Neutrophil (primary cell): ENCODE results near the gene SHQ1.

Experiments used
- H3K27ac ChIP-seq: fragments of 200-600 bp; sonication (generic); 2 replicates; pipeline ENCODE4 v1.5.1; 2016; ENCODE audit warnings: mild to moderate bottlenecking, moderate library complexity
- H3K27me3 ChIP-seq: fragments of 200-600 bp; sonication (generic); 2 replicates; pipeline ENCODE4 v1.6.0; 2016; ENCODE audit warnings: mild to moderate bottlenecking
- H3K36me3 ChIP-seq: fragments of 200-600 bp; sonication (generic); 2 replicates; pipeline ENCODE4 v1.5.1; 2017
- H3K4me1 ChIP-seq, 2 experiments: fragments of 200-600 bp in 1 of 2; sonication (generic) in 1 of 2; 1 replicate in 1 of 2; 2 replicates in 1 of 2; pipeline versions ENCODE4 v1.5.1 to v1.6.1; 2013 to 2016; ENCODE audit warnings: low read depth in 1 of 2, low read length in 1 of 2, mild to moderate bottlenecking in 1 of 2, moderate library complexity in 1 of 2; ENCODE audit not compliant: control insufficient read depth in 1 of 2, insufficient read depth in 1 of 2
- H3K4me3 ChIP-seq, 2 experiments: fragments of 200-600 bp in 1 of 2; sonication (generic) in 1 of 2; 1 replicate in 1 of 2; 2 replicates in 1 of 2; pipeline ENCODE4 v1.5.1; 2013 to 2016; ENCODE audit warnings: low read depth in 1 of 2, low read length in 1 of 2, mild to moderate bottlenecking in 1 of 2, moderate library complexity in 1 of 2
- H3K9me3 ChIP-seq: fragments of 200-600 bp; sonication (generic); 2 replicates; pipeline ENCODE4 v1.5.1; 2016
- CTCF ChIP-seq: fragments of 200-600 bp; sonication (generic); IDR thresholded peaks from 2 replicates; pipeline ENCODE4 v1.5.1; 2016; ENCODE audit warnings: antibody characterized with exemption

The SHQ1 gene

DNA sequence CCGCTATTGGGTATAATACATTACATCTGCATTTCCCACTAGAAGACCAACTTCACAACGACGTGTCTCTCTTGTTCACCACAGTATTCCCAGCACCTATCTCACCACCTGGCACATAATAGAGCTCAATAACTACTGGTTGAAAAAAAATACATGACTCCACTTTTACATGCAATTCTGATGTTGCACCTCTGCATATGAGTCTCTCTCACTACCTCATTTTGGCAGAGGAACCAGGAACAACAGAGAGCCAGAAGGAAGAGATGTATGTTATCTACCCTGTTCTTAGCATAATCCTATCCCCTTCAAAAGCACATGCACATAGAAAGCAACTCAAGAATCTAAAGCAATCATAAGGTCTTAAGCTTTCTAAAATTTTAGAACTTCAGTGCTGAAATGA is 61.6 kb downstream of the SHQ1 start:
- H3K27me3 ChIP-seq = no peaks in the 10 kb centered on the region
- no peak overlapping the region for H3K27ac ChIP-seq
- H3K9me3 ChIP-seq = no peaks in the 10 kb centered on the region
- no peaks in the 10 kb centered on the region for H3K36me3 ChIP-seq
- H3K4me1 ChIP-seq = no peaks in the 10 kb centered on the region
- no peak for TF ChIP-seq CTCF
- no peak overlapping the region for H3K4me3 ChIP-seq

GRCh38 chr3:72784226-72784625 is 64.0 kb downstream of the SHQ1 start:
- Histone ChIP-seq H3K27me3 (no peaks in the 10 kb centered on the region), H3K4me3 (no peak overlapping the region), H3K27ac (no peak overlapping the region), H3K4me1 (no peaks in the 10 kb centered on the region), H3K9me3 (no peaks in the 10 kb centered on the region), H3K36me3 (no peaks in the 10 kb centered on the region)
- TF ChIP-seq CTCF = no peak

DNA sequence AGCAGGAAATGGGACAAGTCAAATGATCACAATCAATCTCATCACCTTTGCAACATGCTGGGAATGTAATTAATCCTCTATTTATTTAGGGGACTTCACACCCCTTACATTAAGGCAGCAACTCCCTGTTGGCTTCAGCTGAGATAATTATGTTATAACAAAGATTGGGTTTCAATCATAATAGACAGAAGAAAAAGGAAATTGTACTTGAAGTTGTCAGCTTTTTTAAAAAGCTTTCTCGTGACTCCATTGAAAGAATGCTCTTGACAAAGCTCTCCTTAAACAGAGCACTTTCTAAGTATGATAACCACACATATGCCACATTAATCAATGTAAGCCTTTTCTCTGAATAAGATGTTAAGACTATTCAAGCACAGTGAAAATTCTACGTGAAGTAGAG is 65.7 kb downstream of the SHQ1 start:
- H3K4me1 ChIP-seq = no peaks in the 10 kb centered on the region
- H3K27ac ChIP-seq = no peak overlapping the region
- no peaks in the 10 kb centered on the region for H3K27me3 ChIP-seq

GRCh38 chr3:72769758-72770540 is 78.3 kb downstream of the SHQ1 start:
- Histone ChIP-seq H3K4me3 (no peak overlapping the region), H3K9me3 (no peaks in the 10 kb centered on the region), H3K4me1 (no peaks in the 10 kb centered on the region), H3K36me3 (no peaks in the 10 kb centered on the region), H3K27ac (no peak overlapping the region), H3K27me3 (no peaks in the 10 kb centered on the region)
- TF ChIP-seq CTCF = no peak

More for the DNA sequence above, 65.7 kb downstream of the SHQ1 start:
- no peak overlapping the region for H3K4me3 ChIP-seq
- H3K9me3 ChIP-seq = no peaks in the 10 kb centered on the region
- no peaks in the 10 kb centered on the region for H3K36me3 ChIP-seq
- TF ChIP-seq CTCF = no peak

DNA sequence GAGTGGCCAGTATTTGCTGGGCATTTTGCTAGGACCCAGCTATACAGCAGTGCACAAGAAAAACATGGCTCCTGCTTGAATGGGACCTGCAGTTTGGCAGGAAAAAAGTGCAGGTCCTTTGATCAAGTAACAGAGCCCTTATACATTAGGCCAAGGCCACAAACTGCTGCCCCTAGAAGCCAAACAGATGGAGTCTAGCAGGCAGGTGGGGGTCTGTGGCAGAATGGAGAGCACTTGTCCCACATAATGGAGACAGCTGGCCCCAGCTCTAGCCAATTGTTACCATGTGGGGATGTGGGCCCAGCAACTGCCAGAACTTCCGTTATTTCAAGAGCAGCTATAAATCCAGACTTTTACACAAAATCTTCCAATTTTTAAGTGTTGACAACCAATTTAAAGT is 79.3 kb downstream of the SHQ1 start:
- H3K27ac ChIP-seq = no peak overlapping the region
- TF ChIP-seq CTCF = no peak
- H3K9me3 ChIP-seq = no peaks in the 10 kb centered on the region
- no peaks in the 10 kb centered on the region for H3K27me3 ChIP-seq
- no peaks in the 10 kb centered on the region for H3K4me1 ChIP-seq
- H3K36me3 ChIP-seq = no peaks in the 10 kb centered on the region
- no peak overlapping the region for H3K4me3 ChIP-seq
